Tibial nerve (tissue), 4 donors: ENCODE measurements around the gene GPAT3.
"Not testable (repeated sequence)": the region's sequence is repeated elsewhere in the genome, so short reads cannot be mapped to it uniquely, and the experiment has no call there.

ENCODE experiments used
- CTCF ChIP-seq, 5 experiments: fragments of 200-600 bp in 3 of 5; fragments of 450-650 bp in 2 of 5; sonication (generic) in 3 of 5; IDR thresholded peaks; one replicate each; pipeline ENCODE4 v1.5.1; 2016 to 2019; ENCODE audit warnings: antibody characterized with exemption in 5 of 5, mild to moderate bottlenecking in 3 of 5, moderate library complexity in 2 of 5
- EP300 ChIP-seq, 2 donors: sonication (generic); formaldehyde crosslinking; IDR thresholded peaks; one replicate each; pipeline ENCODE4 v1.6.1; 2017; ENCODE audit warnings: antibody characterized with exemption in 2 of 2, mild to moderate bottlenecking in 1 of 2
- POLR2A ChIP-seq, 2 donors: fragments of 450-650 bp; IDR thresholded peaks; one replicate each; pipeline ENCODE4 v1.6.1; 2017; ENCODE audit warnings: antibody characterized with exemption in 2 of 2, mild to moderate bottlenecking in 2 of 2, moderate library complexity in 2 of 2

DNA sequence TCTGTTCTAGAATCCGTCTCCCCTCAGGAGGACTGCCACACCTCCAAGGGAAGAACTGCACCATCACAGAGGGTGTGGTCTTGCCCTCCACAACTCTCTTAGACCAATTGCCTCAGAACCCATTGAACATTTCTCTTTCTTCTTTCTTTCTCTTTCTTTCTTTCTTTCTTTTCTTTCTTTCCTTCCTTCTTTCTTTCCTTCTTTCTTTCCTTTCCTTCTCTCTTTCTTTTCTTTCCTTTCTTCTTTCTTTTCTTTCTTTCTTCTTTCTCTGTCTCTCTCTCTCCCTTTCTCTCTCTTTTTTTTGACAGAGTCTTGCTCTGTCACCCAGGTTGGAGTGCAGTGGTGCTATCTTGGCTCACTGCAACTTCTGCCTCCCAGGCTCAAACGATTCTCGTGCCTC is 34.2 kb upstream of the GPAT3 start:
- not testable (repeated sequence) for TF ChIP-seq POLR2A, EP300, CTCF (IDR thresholded peaks at IDR 0.05)
